K562 (cell line): ENCODE data around the gene RSPH1. TPM values are rescaled to one million over a fixed set of nuclear protein-coding genes. Genes with fewer than 3 reads are reported as not detected.

Experiments
- ATAC-seq: fragments of 200-7000 bp; cut with Tn5 transposase; 3 replicates; pipeline ENCODE4 v1.9.1; 2020; ENCODE audit warnings: moderate library complexity
- BruUV-seq: library from RNA; stranded (reverse); fragments of 400-500 nt; replicated peaks from 2 replicates; lab custom pipeline; 2021; lab: Mats Ljungman, UMichigan
- CTCF ChIA-PET: fragments of 300-600 bp; formaldehyde crosslinking; extraction: SDS; loops from one replicate; lab custom pipeline; 2021; ENCODE audit warnings: low intra/inter-chr PET ratio; lab: Yijun Ruan, JAX
- POLR2A ChIA-PET: fragments of 300-600, 350-650 bp; sonication (Branson Sonifier 250); formaldehyde crosslinking; extraction: SDS; loops from one replicate; lab custom pipeline; 2021; ENCODE audit warnings: antibody characterized with exemption, inconsistent platforms; lab: Yijun Ruan, JAX
- DNase-seq, 4 experiments: peaks; one replicate each; pipeline versions ENCODE4 v3.0.0 to v3.0.0-alpha.2; 2011 to 2018; ENCODE audit warnings: low spot score in 3 of 4, mixed read lengths in 3 of 4; ENCODE audit errors: extremely low read depth in 1 of 4
- FAIRE-seq: peaks from 2 replicates; lab custom pipeline; 2011; peaks lifted over from hg19 to GRCh38; lab: Jason Lieb, UNC
- H2AFZ ChIP-seq: 2 replicates; pipeline ENCODE4 v1.6.0; 2011; ENCODE audit warnings: low read depth, low read length, control low read depth, inconsistent platforms
- H3K27ac ChIP-seq: fragments of 200-600 bp; 3 replicates; pipeline ENCODE4 v1.8.0; 2011; ENCODE audit warnings: low read depth, mild to moderate bottlenecking, control low read depth, inconsistent platforms, low read length, moderate library complexity, mixed read lengths; ENCODE audit errors: extremely low read depth
- H3K27me3 ChIP-seq, 2 experiments: fragments of 300-600 bp in 1 of 2; 2 replicates in 1 of 2; 3 replicates in 1 of 2; pipeline versions ENCODE4 v1.6.0 to v1.8.0; 2011; ENCODE audit warnings: inconsistent platforms in 2 of 2, low read length in 2 of 2, mild to moderate bottlenecking in 1 of 2, mixed read lengths in 1 of 2, moderate library complexity in 1 of 2; ENCODE audit not compliant: control insufficient read depth in 2 of 2, insufficient read depth in 2 of 2
- H3K36me3 ChIP-seq: fragments of 300-600 bp; 3 replicates; pipeline ENCODE4 v1.8.0; 2011; ENCODE audit warnings: mild to moderate bottlenecking, low read length, inconsistent platforms; ENCODE audit not compliant: control insufficient read depth, insufficient read depth
- H3K4me1 ChIP-seq, 2 experiments: fragments of 200-600 bp in 1 of 2; replicated peaks in 1 of 2; 2 replicates in 1 of 2; 3 replicates in 1 of 2; pipeline versions ENCODE4 v1.5.1 to v1.8.0; 2011; ENCODE audit warnings: inconsistent platforms in 2 of 2, low read length in 2 of 2, mild to moderate bottlenecking in 1 of 2, mixed read lengths in 1 of 2, moderate library complexity in 1 of 2; ENCODE audit not compliant: control insufficient read depth in 2 of 2, insufficient read depth in 2 of 2
- H3K4me2 ChIP-seq: 2 replicates; pipeline ENCODE4 v1.6.1; 2011; ENCODE audit warnings: low read length, control low read depth, inconsistent platforms, mixed read lengths; ENCODE audit not compliant: insufficient read depth
- H3K4me3 ChIP-seq: fragments of 200-600 bp; sonication (generic), shearing (Covaris generic); 2 replicates; pipeline ENCODE4 v1.5.1; 2016; ENCODE audit warnings: control low read depth, inconsistent platforms
- H3K79me2 ChIP-seq: fragments of 200-600 bp; 3 replicates; pipeline ENCODE4 v1.8.0; 2011; ENCODE audit warnings: low read length, inconsistent platforms; ENCODE audit not compliant: control insufficient read depth, insufficient read depth
- H3K9ac ChIP-seq, 2 experiments: 2 replicates each; pipeline versions ENCODE4 v1.6.0 to v1.6.1; 2011; ENCODE audit warnings: low read depth in 2 of 2, low read length in 2 of 2, control low read depth in 1 of 2, inconsistent platforms in 1 of 2, mild to moderate bottlenecking in 1 of 2, mixed read lengths in 1 of 2; ENCODE audit not compliant: insufficient read depth in 1 of 2
- H3K9me1 ChIP-seq: one replicate; pipeline ENCODE4 v1.6.0; 2011; ENCODE audit warnings: inconsistent platforms, mild to moderate bottlenecking, low read length, moderate library complexity; ENCODE audit not compliant: control insufficient read depth, insufficient read depth
- H3K9me3 ChIP-seq: replicated peaks from 2 replicates; pipeline ENCODE4 v1.5.1; 2011; ENCODE audit warnings: low read depth, low read length, inconsistent platforms; ENCODE audit not compliant: control insufficient read depth, insufficient read depth
- H4K20me1 ChIP-seq: replicated peaks from 2 replicates; pipeline ENCODE4 v1.6.1; 2011; ENCODE audit warnings: low read length, inconsistent platforms, mixed read lengths; ENCODE audit not compliant: control insufficient read depth, insufficient read depth
- ATF4 ChIP-seq: fragments of 450-650 bp; formaldehyde crosslinking; IDR thresholded peaks from 2 replicates; pipeline ENCODE4 v1.4.0; 2022; ENCODE audit warnings: mild to moderate bottlenecking, moderate library complexity
- DEAF1 ChIP-seq: fragments of 450-650 bp; formaldehyde crosslinking; IDR thresholded peaks from 2 replicates; pipeline ENCODE4 v1.4.0; 2020; ENCODE audit warnings: mild to moderate bottlenecking, moderate library complexity
- E2F3 ChIP-seq: fragments of 250-450 bp; sonication (Bioruptor Pico); IDR thresholded peaks from 2 replicates; pipeline ENCODE4 v1.4.0; 2020; ENCODE audit warnings: mild to moderate bottlenecking
- KLF13 ChIP-seq: fragments of 450-650 bp; IDR thresholded peaks from 2 replicates; pipeline ENCODE4 v1.6.1; 2016; ENCODE audit warnings: missing genetic modification characterization, low read depth, mild to moderate bottlenecking, missing compliant biosample characterization, moderate library complexity, borderline replicate concordance
- MED1 ChIP-seq: sonication (generic); formaldehyde crosslinking; IDR thresholded peaks from 2 replicates; pipeline ENCODE4 v1.8.1; 2023; ENCODE audit warnings: missing genetic modification reagents, borderline replicate concordance
- NBN ChIP-seq: fragments of 450-650 bp; IDR thresholded peaks from 2 replicates; pipeline ENCODE4 v1.6.1; 2016; ENCODE audit warnings: low read depth, mild to moderate bottlenecking
- PRDM10 ChIP-seq: fragments of 450-650 bp; IDR thresholded peaks from 2 replicates; pipeline ENCODE4 v1.6.1; 2018; ENCODE audit not compliant: partially characterized antibody
- SMARCA5 ChIP-seq: fragments of 450-650 bp; IDR thresholded peaks from 2 replicates; pipeline ENCODE4 v1.6.1; 2016
- SPI1 ChIP-seq: IDR thresholded peaks from 2 replicates; pipeline ENCODE4 v1.6.1; 2011; ENCODE audit warnings: low read depth, low read length, control low read depth, borderline replicate concordance
- ZC3H4 ChIP-seq: sonication (generic); formaldehyde crosslinking; IDR thresholded peaks from 2 replicates; pipeline ENCODE4 v1.9.0; 2021; ENCODE audit warnings: missing genetic modification reagents, borderline replicate concordance
- WGBS: fragments of 100-300 bp; shearing (Covaris generic); methylation state at CpG from one replicate; pipeline ENCODE4 v1.1.6; 2016; ENCODE audit warnings: low coverage, mixed read lengths; ENCODE audit not compliant: insufficient coverage; ENCODE audit errors: missing lambda C conversion rate; 5-methylcytosine and 5-hydroxymethylcytosine counted together
- in situ Hi-C: fragments of 300-500 bp; cut with MboI; formaldehyde crosslinking; loops from 4 replicates; pipeline ENCODE4 v1.15.0; 2018; ENCODE audit warnings: inconsistent platforms, mixed read lengths
- intact Hi-C: fragments of 100-400 bp; cut with micrococcal nuclease; formaldehyde crosslinking; loops from 2 replicates; pipeline ENCODE4 v1.14.2; 2022
- polyA plus RNA-seq, 8 experiments: library from polyadenylated mRNA; depleted of rRNA in 4 of 8; stranded (reverse) in 5 of 8; unstranded in 3 of 8; fragments of >200 nt; fragmentation: Nextera tagmentation in 2 of 8; fragmentation: Illumina TruSeq in 1 of 8; extraction: Ambion mirVana in 2 of 8; extraction: Trizol in 1 of 8; gene quantifications; 2 replicates each; pipeline versions ENCODE4 v1.2.1 to v1.2.3, GENCODE V29; 2011 to 2014; ENCODE audit warnings: inconsistent platforms in 1 of 8, missing spikeins in 1 of 8
- total RNA-seq, 7 experiments: library from RNA; depleted of rRNA in 6 of 7; stranded (reverse); fragments of >200 nt in 6 of 7; fragmentation: Illumina TruSeq in 2 of 7; extraction: Trizol in 2 of 7; gene quantifications; 2 replicates each; pipeline versions ENCODE4 v1.2.1 to v1.2.3, GENCODE V29; 2011 to 2021; ENCODE audit warnings: low replicate concordance in 1 of 7

The RSPH1 gene
- total and polyA plus RNA-seq, 9 of the 15 experiments (the other 6 are each of a cell fraction or from before 2014, with no cell fraction given) = 0.17 TPM; not detected in 8

GRCh38 chr21:42467140-42467983 lies 28.7 kb downstream of the RSPH1 start (continued):
- peak; percentile 39; the same call in 1 of the 2 replicates for TF ChIP-seq DEAF1 (CRISPR knock-in tag)
- 0 out of 2 replicates have a peak, but pooled peaks have one; percentile 5 for TF ChIP-seq ATF4 (CRISPR knock-in tag)

- Histone ChIP-seq H4K20me1 (no peaks in the 10 kb centered on the region), H3K4me3 (no peak overlapping the region), H3K9ac (no peak overlapping the region), H3K4me1 (peaks cover 29 to 48% of the 10 kb centered on the region in 2 experiments), H2AFZ (no peak overlapping the region), H3K9me1 (no peaks in the 10 kb centered on the region), H3K4me2 (0 out of 2 replicates have a peak overlapping the region, but pooled peaks have one; percentile 11), H3K36me3 (no peaks in the 10 kb centered on the region), H3K9me3 (no peaks in the 10 kb centered on the region), H3K79me2 (no peaks in the 10 kb centered on the region), H3K27me3 (peaks cover 8 to 9% of the 10 kb centered on the region in 2 experiments; a peak in 4 of 5 replicates), H3K27ac (no peak overlapping the region)
- CTCF ChIA-PET = interaction anchor here (1.1 kb wide), 1 partner anchor 157 kb away, joined by 4 read pairs; no protein-coding TSS in a partner anchor
- ATAC-seq = no peak
- no TSS peak for BruUV-seq
- TF ChIP-seq ZC3H4 (CRISPR knock-in tag) (no peak), E2F3 (CRISPR knock-in tag) (no peak), SPI1 (no peak), PRDM10 (peak; percentile 45), MED1 (CRISPR knock-in tag) (no peak), SMARCA5 (no peak), NBN (no peak), KLF13 (no peak)
- in situ Hi-C loops = loop anchor here (5.0 kb wide), 1 partner anchor 61 kb away; no protein-coding TSS in a partner anchor
- 22% methylated on average over 10 of the region's 10 CpGs for WGBS
- DNase-seq = no peak
- POLR2A ChIA-PET = interaction anchor here (0.8 to 0.9 kb wide), 2 partner anchors 45 to 247 kb away, joined by 3 to 4 read pairs; partner anchors contain the start of gene ABCG1
- FAIRE-seq = no peak
- intact Hi-C loops = loop anchor here (5.0 kb wide), 1 partner anchor 71 kb away; no protein-coding TSS in a partner anchor
Measured at GRCh38 chr21:42466700-42467099, 29.3 kb downstream of the RSPH1 start.
